8988T (cell line): Measurements from ENCODE around the gene CYYR1.

Source experiments
- DNase-seq: peaks from one replicate; pipeline ENCODE4 v3.0.0; 2011

Gene CYYR1

DNA sequence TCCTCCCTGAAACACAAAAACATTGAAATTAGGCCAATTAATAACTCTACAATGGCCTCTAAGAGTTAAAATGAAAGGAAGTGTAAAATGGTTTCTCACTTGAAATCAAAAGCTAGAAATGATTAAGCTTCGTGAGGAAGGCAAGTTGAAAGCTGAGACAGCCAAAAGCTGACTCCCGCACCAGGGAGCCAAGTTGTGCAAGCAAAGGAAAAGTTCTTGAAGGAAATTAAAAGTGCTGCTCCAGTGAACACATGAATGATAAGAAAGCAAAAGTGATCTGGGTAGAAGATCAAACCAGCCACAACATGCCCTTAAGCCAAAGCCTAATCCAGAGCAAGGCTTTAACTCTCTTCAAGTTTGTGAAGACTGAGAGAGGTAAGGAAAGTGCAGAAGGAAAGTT is 22.8 kb downstream of the CYYR1 start:
- DNase-seq: no peak

DNA sequence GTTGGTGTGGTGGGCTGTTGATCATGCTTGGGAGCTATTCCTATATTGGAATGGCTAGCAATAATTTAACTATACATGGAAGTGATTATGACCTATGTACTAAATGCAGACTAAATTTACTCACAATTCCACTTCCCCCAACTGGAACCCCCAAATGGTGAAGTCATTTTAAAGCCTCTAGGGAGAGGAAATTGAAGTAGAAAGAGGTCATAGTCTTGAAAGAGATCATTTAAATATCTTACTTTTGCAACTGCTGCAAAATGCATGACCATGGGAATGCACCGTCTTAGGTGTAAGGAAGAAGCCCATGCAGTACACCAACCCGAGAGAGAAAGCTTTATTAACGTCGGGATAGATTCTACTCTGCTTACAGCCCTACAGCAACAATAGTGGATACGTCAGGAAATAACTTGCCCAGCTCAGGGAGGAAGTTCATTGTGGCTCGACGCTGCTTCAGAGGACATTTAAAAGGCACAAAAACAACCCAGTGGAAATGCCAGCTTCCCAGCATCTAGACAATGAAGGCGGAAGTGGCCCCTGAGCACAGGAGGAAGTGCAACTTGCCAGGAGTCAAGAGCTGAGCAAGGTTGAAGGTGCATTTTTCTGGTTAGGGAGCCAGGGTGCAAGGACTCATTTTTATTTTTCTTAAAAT is 26.5 kb downstream of the CYYR1 start:
- no peak for DNase-seq

DNA sequence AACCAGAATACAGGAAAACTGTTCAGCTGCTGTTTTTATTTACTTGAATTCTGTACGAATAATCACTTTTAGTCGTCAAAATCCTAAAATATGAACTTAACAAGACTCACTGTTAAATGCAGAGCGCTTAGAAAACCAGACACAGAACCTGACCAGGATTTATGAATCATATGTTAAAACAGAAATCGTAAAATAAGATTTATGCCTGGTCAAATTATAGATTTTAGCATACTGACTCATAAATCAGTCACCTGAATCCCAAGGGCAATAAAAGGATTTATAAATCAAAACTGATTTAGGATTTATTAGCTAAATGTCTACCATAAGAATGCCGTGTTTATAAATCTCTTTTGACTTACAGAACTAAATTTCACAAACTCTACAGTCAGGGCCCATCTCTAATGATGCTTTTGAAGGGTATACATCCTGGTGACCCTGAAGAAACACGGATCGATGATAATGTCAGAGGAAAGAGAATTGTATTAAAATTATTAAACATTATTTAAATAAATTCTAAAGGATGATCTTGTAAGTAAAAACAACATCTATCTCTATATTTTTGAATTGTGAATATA is 28.8 kb downstream of the CYYR1 start:
- DNase-seq: no peak

DNA sequence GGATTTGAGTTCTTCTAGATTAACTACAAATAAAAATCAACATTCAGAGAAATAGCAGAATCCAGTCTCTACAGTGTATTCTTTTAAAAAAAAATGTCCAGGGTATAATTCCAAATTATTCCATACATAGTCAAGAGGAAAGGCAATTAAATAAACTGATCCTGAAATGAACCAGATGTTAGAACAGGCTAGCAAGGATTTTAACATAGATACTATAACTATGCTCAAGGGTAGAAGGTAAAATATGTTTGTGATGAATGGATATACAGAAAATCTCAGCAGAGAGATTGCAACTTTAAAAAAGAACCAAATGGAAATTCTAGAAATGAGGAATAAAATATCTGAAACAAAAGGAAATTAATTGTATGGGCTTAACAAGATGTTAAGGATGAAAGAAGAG is 32.4 kb downstream of the CYYR1 start:
- DNase-seq: no peak

DNA sequence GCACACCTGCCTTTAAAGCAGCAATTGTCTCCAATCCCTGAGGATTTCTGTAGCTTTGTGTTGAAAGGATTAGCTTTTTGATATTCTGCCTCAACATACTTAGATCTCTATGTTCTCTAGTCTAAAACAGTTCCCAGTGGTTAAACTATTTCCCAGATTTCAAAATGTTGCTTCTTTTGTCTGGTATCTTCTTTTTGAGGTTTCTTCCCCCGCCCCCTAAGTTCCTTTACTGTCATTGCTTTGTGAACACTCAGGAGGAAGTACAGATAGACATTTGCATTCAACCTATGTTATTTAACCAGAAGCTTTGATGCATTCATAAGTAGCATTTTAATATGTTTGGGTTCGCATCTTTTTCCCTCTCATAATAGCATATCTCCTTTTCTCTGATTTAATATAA is 33.5 kb downstream of the CYYR1 start:
- DNase-seq: no peak

DNA sequence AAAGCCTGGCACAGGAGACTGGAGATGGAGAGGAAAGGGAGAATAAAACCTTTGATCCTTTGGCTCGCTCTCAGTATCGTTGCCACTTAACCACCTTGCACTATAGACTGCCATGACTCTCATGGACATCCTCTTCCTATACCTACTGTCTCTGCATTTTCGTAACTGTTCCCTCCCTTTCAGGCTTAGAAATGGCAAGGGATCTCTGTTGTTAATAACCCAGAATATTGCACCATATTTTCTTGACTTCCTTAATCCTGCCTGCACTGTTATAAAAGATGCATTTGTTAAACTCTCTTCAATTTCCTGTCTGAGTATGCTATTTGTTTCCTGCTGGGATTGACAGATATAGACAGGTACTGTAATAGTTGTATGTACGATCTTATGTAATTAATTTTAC is 38.6 kb downstream of the CYYR1 start:
- no peak for DNase-seq

DNA sequence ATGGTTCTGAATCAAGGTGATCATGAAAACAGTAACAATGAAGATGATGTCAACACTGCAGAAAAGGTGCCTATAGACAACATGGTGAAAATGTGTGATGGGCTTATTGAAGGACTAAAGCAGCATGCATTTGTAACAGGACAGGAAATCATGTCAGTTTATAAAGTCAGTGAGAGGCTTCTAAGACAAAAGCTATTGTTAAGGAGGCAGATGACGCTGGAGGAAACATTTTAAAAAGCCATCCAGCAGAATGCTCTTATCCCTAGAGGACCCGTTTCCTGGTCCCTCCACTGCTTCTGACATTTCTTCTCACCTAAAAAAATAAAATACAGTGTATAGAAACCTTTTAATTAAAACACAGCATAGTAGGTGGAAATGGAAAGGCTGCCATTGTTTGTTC is 40.9 kb downstream of the CYYR1 start:
- no peak for DNase-seq

DNA sequence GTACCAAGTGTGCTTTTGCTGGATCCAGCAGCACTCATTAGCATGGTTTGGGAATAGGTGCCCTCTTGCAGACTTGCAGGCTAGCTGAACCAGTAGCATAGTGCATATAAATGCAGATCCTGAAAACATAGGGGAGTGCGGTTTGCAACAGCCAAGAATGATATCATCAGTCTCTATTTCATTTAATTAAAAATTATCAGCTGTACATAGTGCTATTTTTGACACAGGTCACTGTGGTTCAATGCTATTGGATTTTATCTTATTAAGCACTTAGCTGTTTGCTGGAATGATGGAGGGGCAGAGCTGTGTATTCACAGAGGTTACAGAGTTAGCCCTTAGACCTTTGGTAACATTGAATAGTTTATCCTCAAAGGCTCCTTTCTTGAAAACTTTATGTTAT is 43.6 kb downstream of the CYYR1 start:
- DNase-seq: no peak

DNA sequence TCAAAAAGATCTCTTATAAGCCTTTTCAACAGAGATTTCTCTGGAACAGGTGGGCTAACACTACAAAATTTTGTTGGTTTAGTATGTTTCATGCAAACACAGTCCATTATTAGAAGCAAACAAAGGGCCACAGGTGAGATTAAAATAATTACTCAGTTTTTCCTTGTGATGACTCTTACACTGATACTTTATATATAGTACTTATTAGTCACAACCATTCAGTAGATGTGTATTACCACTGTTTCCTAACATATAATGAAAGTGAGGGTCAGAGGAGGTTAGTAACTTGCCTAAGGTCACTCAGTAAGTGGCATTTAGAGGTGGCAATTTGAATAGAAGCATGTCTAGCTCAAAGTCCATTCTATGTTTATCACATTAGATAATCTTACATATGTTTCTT is 44.2 kb downstream of the CYYR1 start:
- DNase-seq: no peak

DNA sequence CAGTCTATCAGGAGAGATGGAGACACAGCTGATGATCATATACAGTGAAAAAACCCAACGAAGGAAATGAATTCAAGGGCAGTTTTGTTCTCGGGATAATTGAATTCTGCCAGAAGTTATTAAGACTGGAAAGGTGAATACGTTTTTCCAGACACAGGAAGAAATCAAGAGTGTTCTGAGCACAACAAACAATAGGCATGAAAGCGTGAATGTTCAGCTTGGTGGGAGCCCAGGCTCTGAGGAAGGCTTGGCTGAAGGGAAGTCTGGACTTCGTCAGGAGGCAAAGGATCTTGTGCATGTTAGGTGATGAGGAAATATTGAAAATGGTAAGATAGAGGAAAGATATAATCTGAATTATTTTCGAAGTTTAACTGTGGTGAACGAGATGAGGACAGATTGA is 50.4 kb downstream of the CYYR1 start:
- DNase-seq: no peak

DNA sequence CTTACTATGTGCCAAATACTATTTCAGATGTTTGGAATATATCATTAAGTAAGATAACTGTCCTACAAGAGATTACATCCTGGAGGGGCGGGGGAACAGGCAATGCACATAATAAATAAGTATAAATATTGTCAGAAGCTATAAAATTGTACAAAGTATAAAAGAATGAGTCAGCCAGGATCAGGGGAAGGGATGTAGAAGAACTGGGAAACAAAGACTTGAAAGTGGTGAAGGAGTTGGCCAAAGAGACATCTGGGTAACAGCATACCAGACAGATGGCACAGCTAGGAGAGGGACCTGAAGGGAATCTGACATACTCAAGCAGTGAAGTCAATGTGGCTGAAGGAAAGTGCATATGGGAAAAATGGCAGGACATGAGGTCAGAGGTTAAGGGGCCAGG is 53.9 kb downstream of the CYYR1 start:
- DNase-seq: no peak

DNA sequence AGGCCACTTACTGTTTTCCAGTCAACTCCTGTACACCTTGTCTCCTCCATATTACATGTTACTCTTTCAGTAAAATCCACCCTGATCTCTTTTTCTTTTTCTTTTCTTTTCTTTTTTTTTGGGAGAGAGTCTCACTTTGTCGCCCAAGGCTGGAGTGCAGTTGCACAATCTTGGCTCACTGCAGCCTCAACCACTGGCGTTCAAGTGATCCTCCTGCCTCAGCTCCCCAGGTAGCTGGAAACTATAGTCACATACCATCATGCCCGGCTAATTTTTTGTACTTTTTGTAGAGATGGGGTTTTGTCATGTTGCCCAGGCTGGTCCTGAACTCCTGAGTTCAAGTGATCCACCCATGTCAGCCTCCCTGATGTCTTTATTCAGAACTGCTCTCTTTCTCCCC is 57.8 kb downstream of the CYYR1 start:
- no peak for DNase-seq

DNA sequence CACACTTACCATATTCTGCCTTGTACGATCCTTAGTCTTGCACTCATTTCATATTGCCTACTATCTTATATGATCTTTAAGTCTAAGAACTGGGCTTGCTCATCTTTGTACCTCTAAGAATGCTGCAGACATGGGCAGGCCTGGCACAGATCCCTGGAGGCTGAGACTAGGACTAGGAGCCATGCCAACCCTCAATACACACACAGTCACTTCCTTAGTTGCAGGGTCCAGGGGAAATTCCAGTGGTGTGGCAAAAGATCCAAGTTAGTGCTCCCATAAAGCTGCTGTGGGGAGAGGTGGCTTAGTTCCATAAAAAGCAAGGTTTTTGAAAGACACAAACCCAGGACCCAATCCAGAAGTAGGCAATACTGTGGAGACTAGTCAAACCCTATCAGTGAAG is 59.9 kb downstream of the CYYR1 start:
- no peak for DNase-seq

DNA sequence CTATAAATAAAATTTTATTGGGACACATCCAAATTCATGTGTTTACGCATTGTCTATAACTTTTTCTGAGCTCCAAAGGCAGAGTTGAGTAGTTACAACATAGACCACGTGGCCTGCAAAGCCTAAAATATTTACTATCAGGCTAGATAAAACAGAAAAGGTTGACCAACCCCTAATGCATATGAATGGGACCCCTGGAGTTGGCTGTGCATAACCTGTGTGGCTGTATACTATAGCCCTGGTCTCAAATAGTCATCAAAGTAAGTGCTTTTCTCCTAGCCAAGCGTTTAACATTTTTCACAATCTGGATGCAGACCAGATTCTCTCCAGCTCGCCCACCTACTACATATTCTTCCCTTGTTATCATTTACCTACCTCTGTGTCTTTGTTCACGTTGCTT is 60.4 kb downstream of the CYYR1 start:
- no peak for DNase-seq

DNA sequence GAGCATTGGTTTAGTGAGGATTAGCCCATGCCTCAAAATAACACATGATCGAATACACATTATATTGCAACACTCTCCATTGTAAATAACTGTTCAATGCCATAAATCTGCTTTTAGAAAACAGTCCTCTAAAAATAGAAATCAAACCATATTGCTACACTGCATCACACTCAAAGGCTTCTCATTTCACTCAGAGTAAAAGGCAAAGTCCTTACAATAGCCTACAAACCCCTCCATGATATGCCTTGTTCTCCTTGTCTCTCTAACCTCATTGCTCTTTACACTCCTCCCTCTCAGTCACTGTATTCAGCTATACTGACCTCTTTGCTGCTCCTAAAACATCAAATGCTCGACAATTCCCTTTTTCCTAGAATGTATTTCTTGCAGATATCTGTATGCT is 64.2 kb downstream of the CYYR1 start:
- no peak for DNase-seq

DNA sequence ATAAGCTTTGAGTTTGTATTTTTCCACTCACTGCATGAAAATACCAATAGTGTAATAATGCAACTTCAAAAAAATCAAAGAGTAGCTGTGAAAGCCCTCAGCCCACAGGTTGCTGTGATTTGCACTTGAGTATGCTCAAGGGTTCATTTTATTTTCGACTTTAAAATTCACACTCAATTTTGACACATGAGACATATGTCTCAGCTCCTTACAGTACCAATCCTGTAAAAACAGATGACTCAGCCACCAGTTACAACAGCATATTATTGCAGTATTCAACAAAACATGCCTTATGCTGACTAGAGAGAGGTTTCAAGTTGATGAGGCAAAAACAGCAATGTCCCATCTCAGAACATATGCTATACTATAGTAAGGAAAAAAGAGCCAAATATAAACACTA is 66.1 kb downstream of the CYYR1 start:
- DNase-seq: no peak

DNA sequence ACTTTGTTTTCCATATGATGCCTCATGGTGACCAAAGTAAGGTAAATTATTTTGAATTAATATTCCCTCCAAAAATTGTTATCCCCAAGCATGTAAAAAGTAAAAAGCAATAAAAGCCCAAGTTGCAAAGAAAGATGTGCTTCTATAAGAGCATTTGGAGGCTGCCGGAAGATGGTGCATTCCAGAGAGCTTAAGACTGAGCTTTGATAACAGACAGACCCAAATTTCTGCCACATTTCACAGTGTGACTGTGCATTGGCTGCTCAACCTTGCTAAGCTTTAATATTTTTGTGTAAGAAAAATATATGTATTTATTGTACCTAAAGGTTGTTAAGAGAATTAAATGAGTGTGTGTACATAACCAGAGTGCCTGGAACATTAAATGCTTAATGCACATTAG is 67.9 kb downstream of the CYYR1 start:
- DNase-seq: no peak

DNA sequence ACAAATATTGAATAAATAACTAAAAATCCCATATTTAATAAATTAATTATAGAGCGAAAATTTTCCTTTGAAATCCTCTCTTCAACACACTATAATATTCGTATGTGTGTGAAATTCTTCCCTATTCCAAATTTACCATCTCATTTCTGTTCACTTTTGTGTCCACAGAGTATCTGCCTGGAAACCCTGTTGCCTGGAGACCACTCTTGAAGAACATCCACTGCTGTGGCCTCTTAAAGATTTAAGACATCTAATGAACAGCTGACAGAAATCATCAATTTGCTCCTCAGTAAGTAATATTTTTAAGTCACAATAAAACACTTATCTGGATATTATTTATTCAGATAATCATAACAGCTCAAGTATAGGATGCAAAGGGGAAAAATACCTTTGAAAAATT is 69.7 kb downstream of the CYYR1 start:
- no peak for DNase-seq

DNA sequence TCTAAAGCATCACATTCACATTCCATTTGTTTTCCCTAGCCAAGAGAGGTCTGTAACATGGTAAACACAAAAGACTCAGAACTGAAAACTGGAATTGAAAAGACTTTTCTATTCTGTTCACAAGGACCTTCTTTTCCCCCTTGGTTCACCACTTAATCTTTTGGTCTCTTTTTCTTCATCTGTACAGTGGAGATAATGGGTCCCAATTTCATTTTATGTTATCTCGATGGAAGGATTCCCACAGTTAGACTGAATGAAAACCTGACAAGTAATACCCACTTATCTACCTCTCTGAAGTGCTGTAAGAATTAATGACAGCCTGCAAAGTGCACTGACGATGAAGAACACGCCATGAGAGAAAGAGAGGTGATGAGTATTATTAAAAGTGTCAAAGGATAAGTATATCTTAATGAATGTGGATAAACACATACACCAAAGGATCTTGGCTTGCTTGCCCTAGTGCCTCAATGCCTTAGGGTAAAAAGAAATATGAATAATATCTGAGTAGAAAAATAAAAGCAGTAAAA is 71.5 kb downstream of the CYYR1 start:
- no peak for DNase-seq

DNA sequence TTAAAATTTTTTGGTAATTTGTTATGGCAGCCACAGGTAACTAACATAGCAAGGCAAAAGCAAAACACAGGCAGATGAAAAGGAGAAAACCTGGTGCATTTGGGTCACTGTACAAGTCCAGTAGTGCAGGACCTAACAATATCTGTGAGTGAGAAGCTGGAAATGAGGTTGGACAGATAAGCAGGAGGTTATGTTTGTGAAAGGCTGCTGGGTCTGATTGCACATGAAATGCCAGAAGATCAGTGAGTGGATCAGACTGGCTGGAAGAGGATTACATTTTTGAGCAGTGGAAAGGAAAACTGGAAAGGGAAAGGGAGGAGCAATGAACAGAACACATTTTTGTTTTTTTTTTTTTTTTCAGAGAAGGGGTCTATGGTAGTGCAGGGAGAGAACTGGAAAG is 73.6 kb downstream of the CYYR1 start:
- DNase-seq: no peak

DNA sequence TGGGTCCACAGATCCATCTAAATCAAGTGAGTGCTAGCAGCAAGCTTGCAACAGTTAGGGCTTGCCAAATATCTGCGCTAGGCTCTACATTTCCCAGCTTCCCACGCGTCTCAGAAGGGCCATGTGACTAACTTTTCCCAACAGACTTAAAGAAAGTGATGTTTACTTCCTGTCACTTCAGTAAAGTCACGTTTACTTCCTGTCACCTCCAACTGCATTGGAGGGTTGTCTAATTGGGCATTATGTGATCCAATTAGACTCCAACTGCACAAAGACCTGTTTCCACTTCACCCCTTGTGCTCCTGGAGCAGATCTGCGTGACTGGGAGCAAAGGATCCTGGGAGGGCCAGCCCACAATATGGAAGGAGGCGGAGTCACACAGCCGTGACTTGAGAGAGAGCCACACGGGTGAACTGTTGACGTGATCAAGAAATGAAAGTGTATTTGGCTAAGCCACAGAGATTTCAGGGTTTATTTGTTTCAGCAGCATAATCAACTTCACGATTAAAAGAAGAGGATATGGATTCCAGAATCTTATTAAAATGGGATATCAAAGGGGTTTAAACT is 77.7 kb downstream of the CYYR1 start:
- DNase-seq: no peak

DNA sequence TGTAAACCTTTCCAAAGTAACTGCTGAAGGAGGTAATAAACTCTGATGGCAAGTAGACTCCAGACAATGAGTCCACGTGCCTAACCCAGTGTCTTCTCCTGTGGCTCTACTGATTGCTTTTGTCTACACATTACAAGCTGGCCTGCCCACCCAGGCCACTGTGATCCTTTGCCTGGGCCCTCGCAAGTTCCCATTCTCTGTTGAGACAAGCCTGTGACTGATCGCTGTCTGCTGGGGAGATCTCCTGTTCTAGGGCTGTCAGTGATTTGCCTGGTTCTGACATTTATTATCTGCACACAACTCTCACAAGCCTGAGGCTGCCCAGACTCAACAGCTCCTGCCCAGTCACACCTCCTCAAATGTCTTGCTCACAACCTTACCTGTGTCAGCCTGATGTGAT is 81.4 kb downstream of the CYYR1 start:
- DNase-seq: no peak

DNA sequence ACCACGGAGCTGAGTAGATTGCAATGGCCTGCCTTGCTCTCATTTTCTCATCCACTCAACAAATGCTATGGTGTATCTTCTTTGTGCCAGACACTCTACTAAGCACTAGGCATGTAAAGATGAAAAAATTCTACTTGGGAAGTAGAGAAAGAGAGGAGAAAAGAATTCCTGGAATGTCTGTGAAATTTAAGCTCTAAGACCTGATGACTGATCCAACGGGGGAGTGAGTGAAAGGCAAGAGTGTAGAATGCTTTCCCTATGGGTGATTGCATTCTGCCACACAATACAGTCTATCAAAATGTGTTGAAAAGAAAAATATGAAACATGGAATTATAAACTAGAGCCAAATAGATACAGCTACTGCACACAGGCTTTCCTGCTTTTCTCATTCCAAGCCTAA is 82.3 kb downstream of the CYYR1 start:
- DNase-seq: no peak

DNA sequence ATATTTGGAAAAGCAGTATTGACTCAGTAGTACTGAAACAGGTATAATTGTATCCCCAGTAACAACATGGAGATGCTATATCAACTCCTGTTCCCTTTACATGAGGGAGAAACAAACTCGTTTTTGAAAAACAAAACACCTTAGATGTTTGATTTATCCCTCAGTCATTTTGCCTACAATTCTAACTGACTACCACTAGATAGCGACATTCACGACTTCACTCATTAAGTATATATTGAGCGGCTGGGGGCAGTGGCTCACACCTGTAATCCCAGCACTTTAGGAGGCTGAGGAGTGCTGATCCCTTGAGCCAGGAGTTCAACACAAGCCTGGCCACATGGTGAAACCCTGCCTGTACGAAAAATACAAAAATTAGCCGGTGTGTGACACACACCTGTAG is 83.3 kb downstream of the CYYR1 start:
- DNase-seq: no peak

DNA sequence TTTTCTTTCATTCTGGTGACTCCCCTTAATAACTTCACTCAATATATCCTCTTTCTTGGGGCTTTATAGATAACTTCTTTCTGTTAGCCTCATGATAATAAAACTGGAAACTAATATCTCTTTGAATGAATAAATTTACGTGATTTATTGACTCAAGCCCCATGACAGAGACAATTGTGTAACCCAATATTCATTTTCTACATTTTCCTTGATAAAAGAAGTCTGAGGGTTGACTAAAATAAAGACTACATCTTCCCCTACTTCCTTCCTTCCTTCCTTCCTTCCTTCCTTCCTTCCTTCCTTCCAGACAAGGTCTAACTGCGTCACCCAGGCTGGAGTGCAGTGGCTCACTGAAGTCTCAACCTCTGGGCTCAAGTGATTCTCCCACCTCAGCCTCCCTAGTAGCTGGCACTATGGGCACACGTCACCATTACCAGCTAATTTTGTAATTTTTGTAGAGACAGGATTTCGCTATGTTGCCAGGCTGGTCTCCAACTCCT is 85.1 kb downstream of the CYYR1 start:
- DNase-seq: no peak
